ENCODE results near the gene UCN2. TPM values are rescaled to one million over a fixed set of nuclear protein-coding genes. Genes with fewer than 3 reads are reported as not detected.

UCN2 gene, protein sequence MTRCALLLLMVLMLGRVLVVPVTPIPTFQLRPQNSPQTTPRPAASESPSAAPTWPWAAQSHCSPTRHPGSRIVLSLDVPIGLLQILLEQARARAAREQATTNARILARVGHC
- total RNA-seq: not detected
- long read RNA-seq: 0 reads

DNA sequence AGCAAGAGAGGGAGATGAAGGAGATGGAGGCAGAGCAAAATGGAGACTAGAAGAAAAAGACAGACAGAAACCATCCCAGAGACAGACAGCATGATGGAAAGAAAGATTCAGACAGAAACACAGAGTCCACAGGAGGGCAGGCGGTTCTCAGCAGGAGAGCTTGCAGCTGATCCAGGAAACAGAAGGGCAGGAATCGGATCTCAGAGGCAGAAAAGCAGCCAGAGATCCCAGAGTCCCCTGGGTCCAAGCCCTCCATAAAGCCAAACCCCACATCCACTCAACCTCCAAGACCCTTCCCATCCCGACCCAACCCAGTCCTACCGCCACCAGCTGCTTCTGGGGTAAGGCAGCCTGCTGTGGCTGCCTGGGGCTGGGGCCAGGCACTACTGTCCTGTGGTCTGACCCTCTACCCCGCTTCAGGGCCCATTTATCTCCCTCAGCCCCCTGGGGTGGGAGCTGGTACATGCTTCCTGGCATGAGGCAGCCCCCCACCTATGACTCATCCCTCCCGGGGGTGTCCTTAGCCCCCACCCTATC is at the start of gene UCN2:
Gene UCN2, minus strand, starts transcription at position 400 of the 537 bp plus-strand sequence. CDS start 657 bp downstream, outside the sequence.
- intact Hi-C loops (cut with DNase I): no loop called here
- DNase-seq (ENCODE audit: missing footprints) (no peak), ATAC-seq (no peak)

DNA sequence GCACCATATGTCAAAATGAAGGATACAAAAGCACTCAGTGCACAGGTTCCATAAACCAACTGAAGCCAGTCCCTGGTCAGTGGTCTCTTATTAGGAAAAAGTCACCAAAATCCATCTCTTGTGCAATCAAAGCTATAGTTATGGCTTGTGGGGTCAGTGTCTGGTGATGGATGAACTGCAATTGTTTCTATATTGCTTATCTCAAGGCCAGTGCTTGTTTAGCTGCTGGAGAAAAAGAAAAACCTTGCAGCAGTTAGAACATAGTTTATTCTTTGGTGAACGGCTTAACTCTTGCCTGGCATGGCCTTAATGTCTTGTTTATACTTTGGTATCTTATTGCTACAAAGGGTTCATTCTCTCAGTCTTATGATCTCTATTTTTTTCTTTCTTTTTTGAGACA is 48.7 kb upstream of the UCN2 start:
- no peak for DNase-seq (ENCODE audit: missing footprints)
- intact Hi-C loops (cut with DNase I): no loop called here
- ATAC-seq: no peak

DNA sequence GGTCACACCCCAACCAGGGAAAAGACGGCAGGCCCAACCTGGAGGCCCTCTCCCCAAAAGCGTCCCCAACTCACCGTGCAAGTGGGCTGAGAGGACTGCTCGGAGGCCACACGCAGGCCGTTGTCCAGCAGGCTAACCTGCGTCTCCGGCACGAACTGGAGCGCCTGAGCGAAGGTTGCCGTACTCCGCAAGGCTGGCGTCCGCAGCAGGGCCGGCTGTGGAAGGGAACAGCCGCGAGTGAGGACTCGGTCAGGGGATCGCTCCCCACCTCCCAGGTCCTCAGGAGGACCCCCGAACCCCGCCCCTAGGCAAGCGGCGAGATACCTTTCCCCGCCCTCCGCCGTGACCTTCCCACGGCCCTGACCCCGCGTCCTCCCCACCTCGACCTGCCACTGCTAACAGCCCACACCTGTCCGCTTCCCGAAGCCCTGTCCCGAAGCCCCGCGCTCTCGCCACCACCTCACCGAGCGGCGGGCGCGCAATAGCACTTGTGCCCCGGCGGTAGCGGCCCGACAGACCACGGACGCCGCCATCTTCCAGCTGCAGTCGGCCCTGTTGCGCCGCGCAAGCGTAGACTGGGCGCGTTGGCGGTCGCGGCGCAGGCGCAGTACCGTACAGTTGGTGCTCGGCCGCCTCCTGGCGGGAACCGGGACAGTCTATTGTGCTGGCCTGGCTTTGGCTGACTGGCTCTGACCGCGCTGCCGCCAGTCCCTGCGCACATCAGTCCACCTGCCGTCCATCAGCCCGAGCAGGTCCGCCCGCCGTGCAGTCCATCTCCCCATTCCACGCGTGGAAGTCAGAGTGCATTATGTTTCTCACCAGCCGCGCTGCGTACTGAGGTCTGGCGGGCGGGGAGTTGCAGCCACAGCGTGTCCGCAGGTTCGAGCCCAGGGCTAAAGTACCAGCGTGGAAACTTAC is 45.8 kb upstream of the UCN2 start, which contains the start of gene UQCRC1:
Gene UQCRC1, minus strand, starts transcription at position 559 of the 918 bp plus-strand sequence. Its CDS starts 26 bp downstream, at position 533.
- intact Hi-C loops (cut with DNase I): loop anchor here (2.0 kb wide), 2 partner anchors 25 to 53 kb away; partner anchors contain the start of genes PFKFB4 and SLC26A6
- peak; percentile 100 for ATAC-seq

DNA sequence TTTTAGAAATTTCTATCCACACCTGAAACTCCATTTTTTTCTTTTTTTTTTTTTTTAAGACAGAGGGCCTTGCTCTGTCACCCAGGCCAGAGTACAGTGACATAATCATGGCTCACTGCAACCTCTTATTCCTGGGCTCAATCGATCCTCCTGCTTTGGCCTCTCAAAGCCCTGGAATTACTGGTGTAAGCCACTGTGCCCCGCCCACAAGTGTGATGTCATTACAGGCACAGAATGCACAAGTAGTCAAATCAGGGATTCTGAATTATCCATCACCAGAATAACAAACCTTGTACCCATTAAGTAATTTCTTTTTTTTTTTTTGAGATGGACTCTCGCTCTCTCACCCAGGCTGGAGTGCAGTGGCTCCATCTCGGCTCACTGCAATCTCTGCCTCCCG is 43.9 kb upstream of the UCN2 start:
- intact Hi-C loops (cut with DNase I): no loop called here
- no peak for DNase-seq (ENCODE audit: missing footprints)
- ATAC-seq: no peak

More for the DNA sequence above, 45.8 kb upstream of the UCN2 start, which contains the start of gene UQCRC1:
- DNase-seq (ENCODE audit: missing footprints): peak; percentile 96

DNA sequence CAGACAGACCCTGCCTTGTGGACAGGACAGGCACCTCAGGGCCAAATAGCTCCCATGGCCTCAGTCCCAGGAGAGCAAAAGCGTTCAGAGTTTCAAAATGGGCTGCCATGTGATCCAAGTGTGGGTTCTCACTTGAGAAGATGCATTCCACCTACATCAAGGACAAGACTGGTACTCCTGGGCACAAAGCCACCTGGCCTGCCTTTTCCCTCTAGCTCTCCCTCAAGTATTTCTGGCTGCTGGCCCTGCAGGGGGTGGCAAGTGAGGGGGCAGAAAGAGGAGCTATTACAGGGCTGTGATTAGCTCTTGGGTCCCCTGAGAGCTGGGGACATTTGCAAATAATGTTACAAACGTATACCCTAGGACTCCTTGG is 38.0 kb upstream of the UCN2 start:
- peak; percentile 45 for ATAC-seq
- peak; percentile 86 for DNase-seq (ENCODE audit: missing footprints)
- intact Hi-C loops (cut with DNase I): no loop called here

DNA sequence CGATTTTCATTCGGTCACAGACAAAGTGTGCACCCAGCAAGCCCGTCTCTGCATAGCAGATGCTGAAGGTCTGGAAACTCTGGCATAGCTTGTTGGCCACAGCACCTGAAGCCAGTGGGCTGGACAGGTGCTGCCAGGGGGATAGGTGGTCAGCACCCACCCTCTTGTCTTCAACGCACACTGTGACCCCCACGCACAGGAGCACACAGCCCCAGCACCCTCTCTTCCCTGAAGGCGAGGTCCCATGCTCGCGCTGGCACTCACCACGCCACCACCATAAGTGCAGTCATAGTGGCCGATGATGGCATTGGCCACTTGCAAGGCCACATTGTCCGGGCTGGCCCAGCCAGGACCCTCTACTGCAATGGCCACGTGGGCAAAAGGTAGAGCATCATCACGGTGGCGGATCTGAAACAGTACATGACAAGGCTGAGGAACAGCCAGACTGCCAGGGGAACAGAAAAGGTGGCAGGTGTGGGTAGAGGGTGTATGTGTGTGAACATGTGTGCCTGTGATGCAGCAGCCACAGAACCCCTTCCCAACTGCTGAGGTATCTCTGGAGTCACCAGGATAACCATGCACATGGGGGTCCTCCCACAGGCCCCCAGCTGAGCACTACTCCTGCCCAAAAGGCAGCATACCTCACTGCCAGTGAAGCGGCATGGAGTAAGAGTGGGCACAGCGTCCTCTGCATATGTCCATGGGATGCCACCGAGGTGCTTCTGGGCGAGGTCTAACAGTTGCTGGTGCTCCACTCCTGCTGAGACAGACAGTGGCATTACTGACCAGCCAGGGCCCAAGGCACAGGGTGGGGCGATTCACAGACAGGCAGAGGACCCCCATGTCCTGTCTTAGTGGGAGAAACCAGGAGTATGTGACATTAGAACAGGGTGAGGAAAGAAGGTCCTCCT is 37.4 kb upstream of the UCN2 start:
- ATAC-seq (no peak), DNase-seq (ENCODE audit: missing footprints) (peak; percentile 55)
- intact Hi-C loops (cut with DNase I): no loop called here

DNA sequence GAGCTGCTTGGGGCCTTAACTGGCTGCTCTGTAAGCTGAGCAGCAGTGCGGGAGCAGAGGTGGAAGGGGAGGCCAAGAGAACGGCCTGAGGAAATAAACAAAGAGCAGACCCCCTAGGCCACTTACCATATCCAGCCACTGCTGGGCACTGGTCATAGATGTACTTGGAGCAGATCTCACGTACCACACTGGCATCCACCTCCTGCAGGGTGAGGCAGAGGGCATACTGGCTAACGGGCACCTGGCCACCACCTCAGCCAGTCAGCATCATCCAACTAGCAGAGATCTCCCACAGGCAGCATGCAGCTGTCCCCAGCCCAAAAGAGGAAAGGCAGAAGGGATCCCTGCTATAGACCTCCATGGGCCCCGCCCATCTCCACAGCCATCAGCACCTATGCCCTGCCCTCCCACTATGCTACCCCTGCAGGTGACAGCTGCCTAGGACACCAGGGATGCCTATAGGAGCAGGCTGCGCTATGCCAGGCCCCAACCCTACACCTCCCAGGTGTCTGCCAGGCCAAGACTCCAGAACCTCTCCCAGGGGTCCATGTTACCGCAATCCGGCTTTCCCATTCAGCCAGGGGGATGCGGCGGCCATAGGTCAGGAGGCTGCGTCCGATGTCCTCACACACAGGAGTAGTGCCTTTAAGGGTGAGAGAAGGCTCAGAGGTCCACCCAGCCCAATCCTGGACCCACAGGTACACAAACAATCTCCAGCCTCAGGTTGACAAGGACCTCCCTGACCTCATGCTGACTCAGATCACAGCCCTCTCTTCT is 36.1 kb upstream of the UCN2 start:
- intact Hi-C loops (cut with DNase I): loop anchor here (2.0 kb wide), 1 partner anchor 41 kb away; no protein-coding TSS in a partner anchor
- DNase-seq (ENCODE audit: missing footprints) (peak; percentile 53), ATAC-seq (no peak)

DNA sequence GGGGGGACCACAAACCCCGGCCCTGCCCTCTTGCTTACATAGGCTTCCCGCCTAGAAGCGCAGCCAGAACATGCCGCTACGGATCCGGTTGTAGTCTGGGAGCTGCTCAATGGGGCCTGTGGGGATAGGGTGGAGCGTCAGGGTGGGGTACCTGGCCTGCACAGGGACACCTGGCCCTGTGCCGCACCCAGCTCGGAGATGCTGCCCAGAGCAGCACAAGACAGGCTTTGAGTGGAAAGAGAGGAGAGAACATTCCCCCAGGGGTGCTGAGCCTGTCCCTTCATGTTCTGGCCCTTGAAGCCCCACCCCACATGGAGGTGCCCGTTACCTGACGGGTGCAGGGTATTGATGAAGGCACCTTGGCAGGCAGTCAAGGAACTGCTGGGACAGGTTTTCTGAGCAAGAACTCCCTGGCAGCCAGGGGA is 35.5 kb upstream of the UCN2 start:
- intact Hi-C loops (cut with DNase I): loop anchor here (2.0 kb wide), 1 partner anchor 40 kb away; no protein-coding TSS in a partner anchor
- DNase-seq (ENCODE audit: missing footprints) (peak; percentile 59), ATAC-seq (no peak)

DNA sequence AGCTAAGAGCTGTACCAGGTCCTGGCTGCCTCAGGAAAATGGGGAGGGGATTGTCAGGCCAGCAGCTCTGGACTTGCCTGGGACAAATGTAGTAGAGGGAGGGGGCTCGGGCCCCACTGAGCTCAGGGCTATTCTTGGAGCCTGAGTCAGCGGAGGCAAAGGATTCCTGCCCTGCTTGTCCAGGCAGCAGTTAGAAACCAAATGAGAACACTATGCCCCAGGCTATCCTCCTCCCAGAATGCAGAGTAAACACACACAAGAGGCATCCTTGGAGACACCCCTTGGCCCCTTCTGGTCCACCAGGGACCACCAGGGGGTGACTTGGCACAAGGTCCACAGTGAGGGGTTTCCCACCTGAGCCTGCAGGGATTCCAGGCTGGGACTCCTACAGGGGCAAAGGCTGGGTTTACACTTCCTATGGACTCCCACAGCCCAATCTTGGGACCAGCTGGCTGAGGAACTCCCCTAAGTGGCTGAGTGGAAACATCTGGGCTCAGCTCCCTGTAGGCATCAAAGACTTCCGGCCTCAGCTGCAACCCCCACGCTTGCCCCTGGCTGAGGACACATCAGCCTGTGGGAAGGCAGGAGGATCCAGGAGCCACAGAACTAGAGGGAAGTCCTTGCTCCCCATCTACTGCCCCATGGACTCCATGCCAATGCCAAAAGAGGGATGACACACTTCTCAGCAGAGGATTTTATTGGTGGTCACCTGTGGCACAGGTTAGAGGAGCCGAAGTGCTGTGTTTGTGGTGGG is 34.9 kb upstream of the UCN2 start:
- peak; percentile 74 for DNase-seq (ENCODE audit: missing footprints)
- ATAC-seq: peak; percentile 80
- intact Hi-C loops (cut with DNase I): loop anchor here (2.0 kb wide), 1 partner anchor 40 kb away; no protein-coding TSS in a partner anchor

DNA sequence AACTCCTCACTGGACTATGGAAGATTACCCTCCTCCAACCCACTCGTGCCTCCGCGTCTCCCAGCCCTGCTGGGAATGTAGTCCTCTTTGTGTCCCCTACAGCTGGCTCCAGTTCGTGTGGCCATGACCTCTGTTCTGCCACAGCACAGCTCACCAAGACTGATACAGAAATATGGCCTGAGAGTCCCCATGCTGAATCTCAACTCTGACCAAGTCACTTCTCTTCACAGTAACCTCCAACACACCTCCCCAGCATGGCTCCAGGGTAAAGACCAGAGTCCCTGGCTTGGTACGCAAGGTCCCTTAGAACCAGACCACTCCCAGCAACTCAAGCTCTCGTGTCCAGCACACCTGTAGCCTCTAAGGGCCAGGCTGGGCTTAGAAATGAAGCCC is 33.8 kb upstream of the UCN2 start:
- ATAC-seq (no peak), DNase-seq (ENCODE audit: missing footprints) (peak; percentile 43)
- intact Hi-C loops (cut with DNase I): no loop called here

DNA sequence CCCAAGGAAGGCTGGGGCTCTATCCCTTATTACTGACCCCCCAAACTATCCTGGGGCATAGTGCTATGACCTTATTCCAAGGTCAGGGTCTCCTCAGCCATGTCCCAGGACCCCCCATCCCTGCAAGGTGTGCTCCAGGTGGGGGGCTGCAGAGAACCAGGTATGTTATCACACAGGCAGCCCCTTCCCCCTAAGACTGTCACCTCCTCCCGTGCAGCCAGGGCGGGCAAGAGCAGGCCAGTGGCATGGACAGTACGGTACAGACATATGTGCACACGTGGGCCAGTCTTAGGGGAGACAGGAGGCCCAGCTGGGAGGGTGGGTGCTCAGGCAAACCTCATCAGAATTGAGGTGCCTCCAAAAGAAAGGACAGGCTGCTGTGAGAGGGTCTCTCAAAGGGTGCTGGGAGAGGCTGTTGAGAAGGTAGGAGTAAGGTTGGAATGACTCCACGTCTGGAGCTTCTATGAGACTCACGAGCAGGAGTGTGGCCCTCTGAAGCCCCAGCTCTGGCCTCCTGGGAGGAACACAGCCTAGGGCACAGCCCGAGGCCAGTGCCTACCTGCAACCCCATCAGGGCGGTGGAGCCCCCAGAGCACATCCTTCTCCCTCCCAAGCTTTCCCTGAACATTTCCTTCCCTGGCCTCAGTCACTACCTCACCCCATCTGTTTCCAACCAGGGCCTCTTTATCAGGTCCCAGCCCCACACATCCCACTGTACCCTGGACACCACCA is 33.3 kb upstream of the UCN2 start:
- intact Hi-C loops (cut with DNase I): no loop called here
- DNase-seq (ENCODE audit: missing footprints): peak; percentile 40
- no peak for ATAC-seq

DNA sequence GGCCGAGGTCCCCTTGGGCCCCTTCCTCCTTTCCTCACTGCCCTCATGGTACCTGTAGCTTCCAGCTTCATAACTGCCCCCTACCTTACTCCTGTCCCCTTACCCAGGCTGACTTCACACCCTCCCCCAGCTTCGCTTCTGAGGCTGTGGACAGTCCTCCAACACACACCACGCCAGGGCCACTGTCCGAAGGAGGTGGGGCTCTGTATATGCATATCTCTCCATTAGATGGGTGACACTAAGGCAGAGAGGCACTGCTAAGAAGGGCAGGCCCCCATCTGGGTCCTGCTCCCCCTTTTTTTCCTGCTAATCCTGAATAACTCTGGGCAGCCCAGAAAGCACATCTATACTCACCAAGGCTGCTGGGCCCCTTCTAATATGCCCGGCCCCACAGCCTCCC is 32.6 kb upstream of the UCN2 start:
- intact Hi-C loops (cut with DNase I): no loop called here
- DNase-seq (ENCODE audit: missing footprints): peak; percentile 32
- ATAC-seq: no peak

DNA sequence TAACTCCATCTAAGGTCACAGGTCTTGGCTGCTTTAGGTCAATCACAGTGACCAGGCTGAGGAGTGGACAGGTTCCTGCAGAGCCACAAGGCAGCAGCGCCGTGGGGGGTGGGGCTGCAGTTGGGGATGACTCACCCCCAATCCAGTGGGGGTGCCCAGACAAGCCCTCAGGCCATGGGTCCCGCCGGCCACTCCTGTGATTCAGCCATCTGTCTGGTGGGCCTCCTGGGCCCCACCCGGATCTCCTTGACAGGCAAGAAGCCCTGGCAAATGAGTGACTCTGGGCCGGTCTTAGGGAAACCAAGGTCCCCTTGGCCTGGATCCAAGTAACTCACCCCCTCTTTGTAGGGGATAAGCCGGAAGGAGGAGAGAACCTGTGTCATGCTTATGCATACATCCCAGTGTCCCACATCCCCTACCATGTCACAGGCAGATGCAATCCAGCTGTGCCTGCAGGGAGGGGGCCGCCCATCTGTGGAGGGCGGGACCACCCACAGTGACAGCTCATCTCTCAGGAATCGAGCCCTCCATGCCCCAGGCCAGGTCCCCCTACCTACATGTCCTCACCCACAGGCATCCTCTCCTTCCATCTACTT is 32.0 kb upstream of the UCN2 start:
- intact Hi-C loops (cut with DNase I): no loop called here
- ATAC-seq (no peak), DNase-seq (ENCODE audit: missing footprints) (peak; percentile 63)

DNA sequence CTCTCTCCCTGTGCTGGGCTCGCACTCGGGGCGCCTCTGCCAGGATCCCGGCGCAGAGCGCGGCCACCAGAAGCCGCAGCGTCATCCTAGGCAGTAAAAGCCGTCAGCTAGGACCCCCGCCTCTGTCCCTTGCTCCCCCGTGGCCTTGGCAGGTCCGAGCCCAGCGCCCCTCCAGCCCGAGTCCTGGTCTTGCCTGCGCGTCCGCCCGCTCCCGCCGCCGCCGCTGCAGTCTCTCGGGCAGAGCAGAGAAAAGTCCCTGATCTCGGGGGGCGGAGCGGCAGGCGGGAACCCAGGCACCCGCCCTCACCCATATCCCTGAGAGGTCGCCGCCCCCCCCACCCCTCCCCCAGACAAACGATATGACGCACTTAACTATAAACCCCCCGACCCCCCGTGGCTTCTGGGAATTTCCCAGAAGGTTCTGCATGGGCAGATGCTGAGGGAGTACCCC is 31.5 kb upstream of the UCN2 start, which contains the start of gene COL7A1:
Gene COL7A1, minus strand, starts transcription at position 255 of the 451 bp plus-strand sequence. Its CDS starts 170 bp downstream, at position 85.
- intact Hi-C loops (cut with DNase I): no loop called here
- ATAC-seq: no peak
- DNase-seq (ENCODE audit: missing footprints): peak; percentile 64

DNA sequence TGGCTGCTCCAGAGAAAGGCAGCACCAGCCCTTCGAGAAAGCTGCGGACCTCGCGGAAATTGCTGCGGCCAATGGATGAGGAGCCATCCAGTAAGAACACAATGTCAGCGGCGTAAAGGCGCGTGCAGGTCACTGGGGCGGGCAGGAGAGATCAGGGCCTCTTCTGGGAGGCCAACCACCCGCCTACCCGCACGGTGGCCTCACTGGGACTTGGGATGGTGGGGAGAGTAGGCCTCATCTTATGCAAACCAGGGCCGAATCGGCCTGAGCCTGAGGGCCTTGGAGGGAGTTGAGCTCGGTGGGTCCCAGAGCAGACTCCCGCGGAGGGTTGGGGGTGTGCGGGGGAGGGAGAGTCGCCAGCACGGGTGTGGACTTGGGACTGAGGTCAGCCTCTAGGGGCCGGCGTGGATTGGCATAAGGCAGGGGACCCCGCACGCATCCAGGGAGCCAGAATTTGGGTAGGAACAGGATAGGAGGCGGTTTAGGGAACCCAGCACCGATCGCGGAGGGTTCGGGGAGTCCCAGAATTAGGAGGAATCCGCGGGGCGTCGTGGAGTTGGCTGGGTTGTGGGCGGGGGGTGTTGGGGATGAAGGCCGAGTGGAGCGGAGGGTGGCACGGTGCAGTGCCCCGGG is 31.0 kb upstream of the UCN2 start:
- intact Hi-C loops (cut with DNase I): no loop called here
- DNase-seq (ENCODE audit: missing footprints): peak; percentile 20
- ATAC-seq: no peak

Data from Right ventricle myocardium inferior (tissue), 1 donor.